C4-2B (cell line): ENCODE results near the gene HDGFL2.

Source experiments
- H3K27ac ChIP-seq: fragments of 450-650 bp; 2 replicates; pipeline ENCODE4 v1.5.1; 2017
- ZFX ChIP-seq: fragments of 450-650 bp; IDR thresholded peaks from 2 replicates; pipeline ENCODE4 v1.6.1; 2017
- TF ChIP-seq, protein P1 (sequence below): fragments of 450-650 bp; conservative IDR thresholded peaks from 2 replicates; pipeline ENCODE4 v1.5.1; 2017; ENCODE audit warnings: mild to moderate bottlenecking

The HDGFL2 gene

DNA sequence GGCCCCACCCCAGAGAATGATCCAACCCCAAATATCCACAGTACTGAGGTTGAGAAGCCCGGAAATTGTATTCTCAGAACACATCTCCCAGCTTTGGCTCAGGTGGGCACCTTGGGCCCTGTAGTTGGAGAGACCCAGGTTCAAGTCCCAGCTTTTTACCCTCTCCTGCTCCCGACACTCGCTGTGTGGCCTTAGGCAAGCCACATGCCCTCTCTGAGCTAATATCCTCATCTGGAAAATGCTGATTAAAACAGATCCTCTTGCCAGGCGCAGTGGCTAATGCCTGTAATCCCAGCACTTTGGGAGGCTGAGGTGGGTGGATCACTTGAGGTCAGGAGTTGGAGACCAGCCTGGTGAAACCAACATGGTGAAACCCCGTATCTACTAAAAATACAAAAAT is 43.6 kb downstream of the HDGFL2 start:
- TF ChIP-seq ZFX, result no peak
- TF ChIP-seq, protein P1, sequence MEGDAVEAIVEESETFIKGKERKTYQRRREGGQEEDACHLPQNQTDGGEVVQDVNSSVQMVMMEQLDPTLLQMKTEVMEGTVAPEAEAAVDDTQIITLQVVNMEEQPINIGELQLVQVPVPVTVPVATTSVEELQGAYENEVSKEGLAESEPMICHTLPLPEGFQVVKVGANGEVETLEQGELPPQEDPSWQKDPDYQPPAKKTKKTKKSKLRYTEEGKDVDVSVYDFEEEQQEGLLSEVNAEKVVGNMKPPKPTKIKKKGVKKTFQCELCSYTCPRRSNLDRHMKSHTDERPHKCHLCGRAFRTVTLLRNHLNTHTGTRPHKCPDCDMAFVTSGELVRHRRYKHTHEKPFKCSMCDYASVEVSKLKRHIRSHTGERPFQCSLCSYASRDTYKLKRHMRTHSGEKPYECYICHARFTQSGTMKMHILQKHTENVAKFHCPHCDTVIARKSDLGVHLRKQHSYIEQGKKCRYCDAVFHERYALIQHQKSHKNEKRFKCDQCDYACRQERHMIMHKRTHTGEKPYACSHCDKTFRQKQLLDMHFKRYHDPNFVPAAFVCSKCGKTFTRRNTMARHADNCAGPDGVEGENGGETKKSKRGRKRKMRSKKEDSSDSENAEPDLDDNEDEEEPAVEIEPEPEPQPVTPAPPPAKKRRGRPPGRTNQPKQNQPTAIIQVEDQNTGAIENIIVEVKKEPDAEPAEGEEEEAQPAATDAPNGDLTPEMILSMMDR, result no peak
- H3K27ac ChIP-seq, result no peak overlapping the region

DNA sequence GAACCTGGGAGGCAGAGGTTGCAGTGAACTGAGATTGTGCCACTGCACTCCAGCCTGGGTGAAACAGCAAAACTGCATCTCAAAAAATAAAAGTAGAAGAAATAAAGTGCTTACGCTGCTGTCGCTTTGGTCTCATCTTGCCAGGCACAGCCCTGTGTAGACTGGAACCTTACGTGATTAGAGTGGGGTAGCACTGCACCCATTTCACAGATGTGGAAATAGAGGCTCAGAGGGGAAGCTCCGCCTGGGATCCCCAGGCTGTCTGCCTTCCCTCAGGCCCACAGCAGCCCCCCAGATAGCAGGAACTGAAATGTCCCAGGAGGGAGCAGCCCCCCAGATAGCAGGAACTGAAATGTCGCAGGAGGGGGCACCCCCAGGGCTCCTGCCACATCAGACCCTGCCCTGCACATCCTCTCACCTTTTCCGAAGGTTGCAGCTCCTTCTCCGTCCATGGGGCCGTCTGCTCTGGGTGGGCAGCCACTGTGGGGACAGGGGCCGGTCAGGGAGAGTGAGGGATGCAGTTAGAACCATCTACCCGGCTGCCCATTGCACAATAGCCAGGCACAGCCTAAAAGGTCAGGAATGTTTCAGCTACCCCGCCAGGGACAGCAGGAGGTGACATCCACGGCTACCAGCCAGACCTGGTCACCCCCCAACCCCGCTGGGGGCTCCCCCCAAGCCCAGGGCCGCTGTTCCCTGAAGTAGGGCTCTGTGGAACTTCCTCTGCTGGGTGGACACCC is 44.3 kb downstream of the HDGFL2 start:
- TF ChIP-seq, protein P1, result no peak
- TF ChIP-seq ZFX, result no peak
- H3K27ac ChIP-seq, result no peak overlapping the region

DNA sequence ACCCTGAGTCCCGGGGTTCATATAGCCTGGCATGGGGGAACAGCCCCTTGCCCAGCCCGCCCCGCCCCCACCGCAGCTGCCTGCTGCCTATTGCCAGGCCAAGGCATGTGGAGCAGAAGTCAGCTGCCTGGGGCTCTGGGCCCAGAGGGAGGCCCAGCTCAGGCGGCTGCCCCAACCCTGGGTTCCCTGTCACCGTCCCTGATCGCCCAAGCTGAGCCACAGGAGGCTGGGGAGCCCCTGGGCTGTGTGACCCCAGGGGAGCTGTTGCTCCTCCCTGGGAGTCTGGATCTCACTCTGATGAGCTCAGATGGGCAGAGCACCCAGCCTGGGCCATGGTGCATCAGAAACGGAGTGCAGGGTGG is 44.8 kb downstream of the HDGFL2 start:
- TF ChIP-seq, protein P1, result no peak
- TF ChIP-seq ZFX, result no peak
- H3K27ac ChIP-seq, result no peak overlapping the region

DNA sequence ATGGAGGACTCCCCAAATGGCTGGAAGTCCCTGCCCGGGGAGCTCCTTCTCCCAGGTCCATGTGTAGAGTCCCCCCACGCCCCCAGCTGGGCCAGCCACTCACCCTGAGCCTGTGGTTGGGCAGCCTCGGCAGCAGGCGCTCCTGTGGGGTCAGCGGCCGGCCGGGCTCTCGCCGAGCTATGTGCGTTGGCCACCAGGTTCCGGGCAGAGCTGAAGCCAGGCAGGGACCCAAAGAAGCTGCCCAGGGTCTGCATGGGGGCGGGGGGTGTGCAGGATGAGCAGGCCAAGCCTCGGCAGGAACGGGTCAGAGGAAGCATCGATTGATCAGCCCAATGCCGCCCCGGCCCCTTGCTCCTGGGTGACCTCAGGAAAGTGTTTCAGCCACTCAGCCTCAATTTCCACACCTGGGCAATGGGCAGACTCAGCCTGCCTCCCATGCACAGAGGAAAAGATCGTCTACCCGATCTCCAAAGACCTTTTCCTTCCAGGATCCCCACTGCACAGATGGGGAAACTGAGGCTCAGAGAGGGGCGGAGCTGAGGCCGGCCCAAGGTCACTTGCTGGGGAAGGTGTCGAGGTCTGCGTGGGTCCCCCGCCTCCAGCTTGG is 45.5 kb downstream of the HDGFL2 start:
- TF ChIP-seq, protein P1, result no peak
- no peak for TF ChIP-seq ZFX
- no peak overlapping the region for H3K27ac ChIP-seq

DNA sequence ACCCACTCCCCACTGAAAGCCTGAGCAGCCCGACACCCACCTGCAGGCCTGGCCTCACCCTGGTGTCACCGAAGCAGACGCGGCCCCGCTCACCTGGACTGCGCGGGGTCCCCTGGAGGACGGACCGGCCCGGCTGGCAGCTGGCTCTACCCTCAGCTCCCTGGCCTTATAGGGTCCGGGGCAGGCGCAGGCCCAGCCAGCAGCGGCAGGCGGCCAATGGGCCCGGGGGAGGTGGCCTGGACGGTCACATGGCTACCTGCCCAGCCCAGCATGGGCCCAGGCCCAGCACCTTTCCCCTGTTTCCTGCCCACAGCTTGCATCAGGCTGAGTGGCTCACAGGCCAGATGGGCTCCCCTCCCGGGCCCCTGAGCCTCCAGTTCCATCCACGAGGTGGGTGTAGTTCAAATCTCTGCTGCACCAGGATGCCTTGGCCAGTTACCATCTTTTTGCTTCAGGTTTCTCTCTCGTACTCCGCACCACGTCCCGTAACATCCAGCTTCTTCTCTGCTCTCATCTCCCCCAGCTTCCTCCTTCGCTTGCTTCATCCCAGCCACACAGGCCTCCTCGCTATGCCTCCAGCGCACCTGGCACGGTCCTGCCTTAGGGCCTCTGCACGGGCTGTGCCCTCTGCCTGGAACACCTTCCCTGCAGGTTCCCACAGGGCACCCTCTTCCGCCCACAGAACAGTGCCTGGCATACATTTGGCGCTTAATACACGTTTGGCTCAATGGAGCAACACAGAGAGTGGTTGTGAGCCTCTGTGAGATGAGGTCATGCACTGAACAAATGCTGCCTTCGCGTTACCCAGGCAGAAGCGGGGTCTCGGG is 46.5 kb downstream of the HDGFL2 start, which contains the start of gene PLIN4:
PLIN4 (minus strand) TSS at position 142 of the 827 bp plus-strand sequence. CDS start 214 bp downstream, outside the sequence.
- H3K27ac ChIP-seq, result no peak within 1 kb of the TSS
- TF ChIP-seq, protein P1, result no peak
- no peak for TF ChIP-seq ZFX

DNA sequence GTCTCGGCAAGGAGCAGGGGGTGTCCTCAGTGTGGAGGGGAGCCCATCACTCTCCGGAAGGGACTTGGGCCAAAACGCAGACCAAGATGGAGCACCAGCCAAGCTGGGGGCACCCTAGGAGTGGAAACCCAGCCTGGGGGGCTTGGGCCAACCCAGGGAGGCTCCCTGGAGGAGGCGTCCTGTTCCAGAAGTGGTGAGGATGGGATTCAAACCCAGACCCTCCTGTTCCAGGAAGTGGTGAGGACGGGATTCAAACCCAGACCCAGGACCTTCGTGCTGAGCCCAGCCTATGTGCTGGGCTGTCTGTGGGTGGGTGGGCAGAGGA is 47.0 kb downstream of the HDGFL2 start:
- TF ChIP-seq, protein P1, result no peak
- no peak for TF ChIP-seq ZFX
- H3K27ac ChIP-seq, result no peak overlapping the region

DNA sequence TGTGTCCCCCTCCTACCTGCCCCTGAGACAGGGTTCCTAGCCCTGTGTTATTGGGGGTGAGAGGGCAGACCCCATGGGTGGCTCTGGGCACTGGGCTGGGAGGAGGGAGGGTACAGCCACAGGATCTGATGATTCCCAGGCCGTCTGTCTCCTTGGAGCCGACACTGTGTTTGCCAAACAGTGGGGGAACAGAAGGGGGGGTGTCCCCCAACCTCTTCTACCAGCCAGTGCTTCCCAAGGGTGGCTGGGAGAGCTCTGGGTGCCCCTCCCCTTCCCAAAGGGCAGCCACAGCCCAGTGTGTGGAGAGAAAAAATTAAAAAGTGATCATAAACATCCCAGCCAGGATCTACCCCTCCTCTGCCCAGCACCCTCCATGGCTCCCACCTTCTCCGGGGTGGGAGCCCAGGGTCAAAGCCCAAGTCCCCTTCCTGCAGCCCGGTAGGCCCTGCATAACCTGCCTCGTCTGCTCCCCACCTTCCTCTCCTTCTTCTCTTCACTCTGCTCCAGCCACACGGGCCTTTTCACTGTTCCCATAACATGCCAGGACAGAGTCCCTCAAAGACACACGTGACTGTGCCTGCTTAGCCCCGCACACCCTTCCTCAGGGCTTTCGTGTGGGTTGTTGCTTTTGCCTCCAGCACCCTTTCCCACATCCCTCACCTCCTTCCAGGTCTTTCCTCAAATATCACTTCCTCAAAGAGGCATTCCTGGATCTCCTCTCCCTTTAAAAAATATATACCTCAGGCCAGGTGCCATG is 47.6 kb downstream of the HDGFL2 start:
- H3K27ac ChIP-seq, result no peak overlapping the region
- TF ChIP-seq, protein P1, result no peak
- no peak for TF ChIP-seq ZFX
